ENCODE results near the gene AP1M2. TPM values are rescaled to one million over a fixed set of nuclear protein-coding genes. Genes with fewer than 3 reads are reported as not detected.

Gene AP1M2
- polyA plus RNA-seq (2013, experiment 1 of 2), result 3.7 TPM
- 4.4 TPM for polyA plus RNA-seq (2013, experiment 2 of 2)

- Histone ChIP-seq H3K27ac (ENCODE audit: low read depth, low read length, severe bottlenecking) (no peak within 1 kb of the TSS), H3K4me1 (ENCODE audit: control insufficient read depth, insufficient read depth, low read length, poor library complexity, severe bottlenecking) (no peaks in the 10 kb centered on the region), H3K9me3 (ENCODE audit: control insufficient read depth, low read length) (no peaks in the 10 kb centered on the region), H3K4me3 (ENCODE audit: extremely low read depth, insufficient read depth, low read length, poor library complexity, severe bottlenecking) (no peak within 1 kb of the TSS), H3K36me3 (ENCODE audit: control insufficient read depth, insufficient read depth, low read length) (no peaks in the 10 kb centered on the region)
- 68 to 74% methylated on average over 31 to 34 of the region's 35 CpGs for WGBS, 2 experiments (ENCODE audit: insufficient coverage in 2 of 2)
These were observed at the start of gene AP1M2 for GRCh38 chr19:10587022-10587838. TSS of gene AP1M2 (minus strand) at chr19:10587312. CDS start at chr19:10587231, 81 bp downstream.

- H3K4me1 ChIP-seq (ENCODE audit: control insufficient read depth, insufficient read depth, low read length, poor library complexity, severe bottlenecking), result no peaks in the 10 kb centered on the region
- peaks cover 88% of the 10 kb centered on the region for H3K36me3 ChIP-seq (ENCODE audit: control insufficient read depth, insufficient read depth, low read length)
- no peak overlapping the region for H3K27ac ChIP-seq (ENCODE audit: low read depth, low read length, severe bottlenecking)
- H3K4me3 ChIP-seq (ENCODE audit: extremely low read depth, insufficient read depth, low read length, poor library complexity, severe bottlenecking), result no peak overlapping the region
- 97% methylated on average over 28 to 37 of the region's 37 CpGs for WGBS, 2 experiments (ENCODE audit: insufficient coverage in 2 of 2)
- no peaks in the 10 kb centered on the region for H3K9me3 ChIP-seq (ENCODE audit: control insufficient read depth, low read length)
These were observed 49.3 kb upstream of the AP1M2 start for GRCh38 chr19:10636304-10636972.

- H3K4me1 ChIP-seq (ENCODE audit: control insufficient read depth, insufficient read depth, low read length, poor library complexity, severe bottlenecking), result no peaks in the 10 kb centered on the region
- H3K9me3 ChIP-seq (ENCODE audit: control insufficient read depth, low read length), result no peaks in the 10 kb centered on the region
- WGBS, 2 experiments (ENCODE audit: insufficient coverage in 2 of 2), result 89 to 93% methylated on average over 6 of the region's 6 CpGs
- no peak overlapping the region for H3K27ac ChIP-seq (ENCODE audit: low read depth, low read length, severe bottlenecking)
- H3K36me3 ChIP-seq (ENCODE audit: control insufficient read depth, insufficient read depth, low read length), result peaks cover 83% of the 10 kb centered on the region
- H3K4me3 ChIP-seq (ENCODE audit: extremely low read depth, insufficient read depth, low read length, poor library complexity, severe bottlenecking), result no peak overlapping the region
These were observed 47.9 kb upstream of the AP1M2 start for GRCh38 chr19:10634963-10635362.

- peaks cover 83% of the 10 kb centered on the region for H3K36me3 ChIP-seq (ENCODE audit: control insufficient read depth, insufficient read depth, low read length)
- no peaks in the 10 kb centered on the region for H3K9me3 ChIP-seq (ENCODE audit: control insufficient read depth, low read length)
- 88 to 95% methylated on average over 5 to 7 of the region's 7 CpGs for WGBS, 2 experiments (ENCODE audit: insufficient coverage in 2 of 2)
- H3K4me3 ChIP-seq (ENCODE audit: extremely low read depth, insufficient read depth, low read length, poor library complexity, severe bottlenecking), result no peak overlapping the region
- no peaks in the 10 kb centered on the region for H3K4me1 ChIP-seq (ENCODE audit: control insufficient read depth, insufficient read depth, low read length, poor library complexity, severe bottlenecking)
- no peak overlapping the region for H3K27ac ChIP-seq (ENCODE audit: low read depth, low read length, severe bottlenecking)
These were observed 47.3 kb upstream of the AP1M2 start for GRCh38 chr19:10634430-10634829.

- Histone ChIP-seq H3K4me3 (ENCODE audit: extremely low read depth, insufficient read depth, low read length, poor library complexity, severe bottlenecking) (no peak overlapping the region), H3K9me3 (ENCODE audit: control insufficient read depth, low read length) (no peaks in the 10 kb centered on the region), H3K27ac (ENCODE audit: low read depth, low read length, severe bottlenecking) (no peak overlapping the region), H3K4me1 (ENCODE audit: control insufficient read depth, insufficient read depth, low read length, poor library complexity, severe bottlenecking) (no peaks in the 10 kb centered on the region), H3K36me3 (ENCODE audit: control insufficient read depth, insufficient read depth, low read length) (peaks cover 80% of the 10 kb centered on the region)
- 80 to 90% methylated on average over 10 to 11 of the region's 14 CpGs for WGBS, 2 experiments (ENCODE audit: insufficient coverage in 2 of 2)
These were observed 44.8 kb upstream of the AP1M2 start for GRCh38 chr19:10631874-10632273.

- Histone ChIP-seq H3K4me1 (ENCODE audit: control insufficient read depth, insufficient read depth, low read length, poor library complexity, severe bottlenecking) (peaks cover 5% of the 10 kb centered on the region), H3K27ac (ENCODE audit: low read depth, low read length, severe bottlenecking) (peak overlapping the region; percentile 6), H3K36me3 (ENCODE audit: control insufficient read depth, insufficient read depth, low read length) (peaks cover 39% of the 10 kb centered on the region), H3K4me3 (ENCODE audit: extremely low read depth, insufficient read depth, low read length, poor library complexity, severe bottlenecking) (peak overlapping the region; percentile 16), H3K9me3 (ENCODE audit: control insufficient read depth, low read length) (no peaks in the 10 kb centered on the region)
- WGBS, 2 experiments (ENCODE audit: insufficient coverage in 2 of 2), result 48 to 49% methylated on average over 5 to 8 of the region's 10 CpGs
These were observed 38.6 kb upstream of the AP1M2 start for GRCh38 chr19:10625762-10626138.

GRCh38 chr19:10625003-10625761 is 38.1 kb upstream of the AP1M2 start, which contains the start of gene SLC44A2:
TSS of gene SLC44A2 (plus strand) at chr19:10625553. CDS start at chr19:10625634, 81 bp downstream.
- Histone ChIP-seq H3K4me1 (ENCODE audit: control insufficient read depth, insufficient read depth, low read length, poor library complexity, severe bottlenecking) (peaks cover 5% of the 10 kb centered on the region), H3K4me3 (ENCODE audit: extremely low read depth, insufficient read depth, low read length, poor library complexity, severe bottlenecking) (peak within 1 kb of the TSS; percentile 16), H3K36me3 (ENCODE audit: control insufficient read depth, insufficient read depth, low read length) (peaks cover 41% of the 10 kb centered on the region), H3K9me3 (ENCODE audit: control insufficient read depth, low read length) (no peaks in the 10 kb centered on the region), H3K27ac (ENCODE audit: low read depth, low read length, severe bottlenecking) (peak within 1 kb of the TSS; percentile 6)
- 14 to 15% methylated on average over 26 to 40 of the region's 53 CpGs for WGBS, 2 experiments (ENCODE audit: insufficient coverage in 2 of 2)

GRCh38 chr19:10624585-10624984 is 37.5 kb upstream of the AP1M2 start:
- H3K4me3 ChIP-seq (ENCODE audit: extremely low read depth, insufficient read depth, low read length, poor library complexity, severe bottlenecking), result no peak overlapping the region
- WGBS, 2 experiments (ENCODE audit: insufficient coverage in 2 of 2), result 90 to 94% methylated on average over 2 to 4 of the region's 6 CpGs
- peaks cover 37% of the 10 kb centered on the region for H3K36me3 ChIP-seq (ENCODE audit: control insufficient read depth, insufficient read depth, low read length)
- H3K4me1 ChIP-seq (ENCODE audit: control insufficient read depth, insufficient read depth, low read length, poor library complexity, severe bottlenecking), result peaks cover 5% of the 10 kb centered on the region
- H3K9me3 ChIP-seq (ENCODE audit: control insufficient read depth, low read length), result no peaks in the 10 kb centered on the region
- H3K27ac ChIP-seq (ENCODE audit: low read depth, low read length, severe bottlenecking), result no peak overlapping the region

- no peak overlapping the region for H3K27ac ChIP-seq (ENCODE audit: low read depth, low read length, severe bottlenecking)
These were observed 34.9 kb upstream of the AP1M2 start for GRCh38 chr19:10621966-10622365.

GRCh38 chr19:10620786-10621185 is 33.7 kb upstream of the AP1M2 start:
- Histone ChIP-seq H3K36me3 (ENCODE audit: control insufficient read depth, insufficient read depth, low read length) (peaks cover 24% of the 10 kb centered on the region), H3K4me1 (ENCODE audit: control insufficient read depth, insufficient read depth, low read length, poor library complexity, severe bottlenecking) (peaks cover 13% of the 10 kb centered on the region), H3K9me3 (ENCODE audit: control insufficient read depth, low read length) (no peaks in the 10 kb centered on the region), H3K4me3 (ENCODE audit: extremely low read depth, insufficient read depth, low read length, poor library complexity, severe bottlenecking) (no peak overlapping the region), H3K27ac (ENCODE audit: low read depth, low read length, severe bottlenecking) (no peak overlapping the region)
- 98 to 100% methylated on average over 4 of the region's 4 CpGs for WGBS, 2 experiments (ENCODE audit: insufficient coverage in 2 of 2)

More at GRCh38 chr19:10621966-10622365, 34.9 kb upstream of the AP1M2 start:
- H3K4me1 ChIP-seq (ENCODE audit: control insufficient read depth, insufficient read depth, low read length, poor library complexity, severe bottlenecking), result peaks cover 11% of the 10 kb centered on the region
- peaks cover 29% of the 10 kb centered on the region for H3K36me3 ChIP-seq (ENCODE audit: control insufficient read depth, insufficient read depth, low read length)
- 97 to 99% methylated on average over 8 of the region's 8 CpGs for WGBS, 2 experiments (ENCODE audit: insufficient coverage in 2 of 2)
- no peak overlapping the region for H3K4me3 ChIP-seq (ENCODE audit: extremely low read depth, insufficient read depth, low read length, poor library complexity, severe bottlenecking)
- H3K9me3 ChIP-seq (ENCODE audit: control insufficient read depth, low read length), result no peaks in the 10 kb centered on the region

All from mesodermal cell (in vitro differentiated cells).